MM.1S (cell line): ENCODE data around the gene DBNDD1.

ENCODE experiments used
- DNase-seq: peaks from one replicate; pipeline ENCODE4 v3.0.0-alpha.2; 2015
- H2AFZ ChIP-seq: fragments of 300-600 bp; sonication (generic); 2 replicates; pipeline ENCODE4 v1.6.0; 2016; ENCODE audit warnings: antibody characterized with exemption, low read length
- H3F3A ChIP-seq: fragments of 300-600 bp; sonication (generic); 2 replicates; pipeline ENCODE4 v1.6.1; 2016; ENCODE audit warnings: mild to moderate bottlenecking, antibody characterized with exemption, low read length, moderate library complexity, mixed read lengths; ENCODE audit not compliant: insufficient read depth
- H3K27ac ChIP-seq: fragments of 300-600 bp; sonication (generic); 2 replicates; pipeline ENCODE4 v1.5.1; 2016; ENCODE audit warnings: mild to moderate bottlenecking, low read length
- H3K27me3 ChIP-seq: fragments of 300-600 bp; sonication (generic); replicated peaks from 2 replicates; pipeline ENCODE4 v1.6.0; 2016; ENCODE audit warnings: low read length; ENCODE audit not compliant: insufficient read depth
- H3K36me3 ChIP-seq: fragments of 300-600 bp; sonication (generic); replicated peaks from 2 replicates; pipeline ENCODE4 v1.6.1; 2016; ENCODE audit warnings: mild to moderate bottlenecking, low read length, mixed read lengths; ENCODE audit not compliant: insufficient read depth
- H3K4me1 ChIP-seq: fragments of 300-600 bp; sonication (generic); 2 replicates; pipeline ENCODE4 v1.6.1; 2016; ENCODE audit warnings: low read length, mixed read lengths
- H3K4me2 ChIP-seq: fragments of 300-600 bp; sonication (generic); 2 replicates; pipeline ENCODE4 v1.6.0; 2016; ENCODE audit warnings: low read depth, low read length
- H3K4me3 ChIP-seq: fragments of 300-600 bp; sonication (generic); 2 replicates; pipeline ENCODE4 v1.5.1; 2016; ENCODE audit warnings: low read length, mixed read lengths
- H3K79me2 ChIP-seq: fragments of 300-600 bp; sonication (generic); 2 replicates; pipeline ENCODE4 v1.6.1; 2016; ENCODE audit warnings: mixed run types, low read length, mixed read lengths
- H3K9ac ChIP-seq: fragments of 300-600 bp; sonication (generic); 2 replicates; pipeline ENCODE4 v1.6.1; 2016; ENCODE audit warnings: low read length, mixed read lengths
- H3K9me2 ChIP-seq: fragments of 300-600 bp; sonication (generic); replicated peaks from 2 replicates; pipeline ENCODE4 v1.6.1; 2016; ENCODE audit warnings: mild to moderate bottlenecking, low read length, mixed read lengths; ENCODE audit not compliant: insufficient read depth
- H3K9me3 ChIP-seq: fragments of 300-600 bp; sonication (generic); replicated peaks from 2 replicates; pipeline ENCODE4 v1.6.1; 2016; ENCODE audit warnings: mild to moderate bottlenecking, low read length, mixed read lengths; ENCODE audit not compliant: insufficient read depth
- H4K20me1 ChIP-seq: fragments of 300-600 bp; sonication (generic); 2 replicates; pipeline ENCODE4 v1.6.1; 2016; ENCODE audit warnings: mild to moderate bottlenecking, low read length, moderate library complexity, mixed read lengths; ENCODE audit not compliant: insufficient read depth
- EZH2 ChIP-seq: fragments of 300-600 bp; sonication (generic); optimal IDR thresholded peaks from 2 replicates; pipeline ENCODE3; 2017; ENCODE audit warnings: low read depth, mild to moderate bottlenecking, antibody characterized with exemption, low read length, mixed read lengths
- EZH2phosphoT487 ChIP-seq: fragments of 300-600 bp; sonication (generic); IDR thresholded peaks from 2 replicates; pipeline ENCODE4 v1.6.1; 2018; ENCODE audit warnings: antibody characterized with exemption, low read length
- TF ChIP-seq, protein P1 (sequence below): fragments of 300-600 bp; sonication (generic); IDR thresholded peaks from 2 replicates; pipeline ENCODE4 v1.5.1; 2016; ENCODE audit warnings: antibody characterized with exemption, low read length, mixed read lengths

The DBNDD1 gene

GRCh38 chr16:89988951-89989350 lies 30.3 kb downstream of the DBNDD1 start:
- TF ChIP-seq, protein P1, sequence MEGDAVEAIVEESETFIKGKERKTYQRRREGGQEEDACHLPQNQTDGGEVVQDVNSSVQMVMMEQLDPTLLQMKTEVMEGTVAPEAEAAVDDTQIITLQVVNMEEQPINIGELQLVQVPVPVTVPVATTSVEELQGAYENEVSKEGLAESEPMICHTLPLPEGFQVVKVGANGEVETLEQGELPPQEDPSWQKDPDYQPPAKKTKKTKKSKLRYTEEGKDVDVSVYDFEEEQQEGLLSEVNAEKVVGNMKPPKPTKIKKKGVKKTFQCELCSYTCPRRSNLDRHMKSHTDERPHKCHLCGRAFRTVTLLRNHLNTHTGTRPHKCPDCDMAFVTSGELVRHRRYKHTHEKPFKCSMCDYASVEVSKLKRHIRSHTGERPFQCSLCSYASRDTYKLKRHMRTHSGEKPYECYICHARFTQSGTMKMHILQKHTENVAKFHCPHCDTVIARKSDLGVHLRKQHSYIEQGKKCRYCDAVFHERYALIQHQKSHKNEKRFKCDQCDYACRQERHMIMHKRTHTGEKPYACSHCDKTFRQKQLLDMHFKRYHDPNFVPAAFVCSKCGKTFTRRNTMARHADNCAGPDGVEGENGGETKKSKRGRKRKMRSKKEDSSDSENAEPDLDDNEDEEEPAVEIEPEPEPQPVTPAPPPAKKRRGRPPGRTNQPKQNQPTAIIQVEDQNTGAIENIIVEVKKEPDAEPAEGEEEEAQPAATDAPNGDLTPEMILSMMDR: no peak
- TF ChIP-seq EZH2: no peak
- no peak for TF ChIP-seq EZH2phosphoT487
- Histone ChIP-seq H3K79me2 (no peaks in the 10 kb centered on the region), H3K4me1 (no peaks in the 10 kb centered on the region), H3K27me3 (no peaks in the 10 kb centered on the region), H3K4me3 (no peak overlapping the region), H2AFZ (no peak overlapping the region), H3K27ac (no peak overlapping the region), H3K9ac (no peak overlapping the region), H3K9me2 (no peaks in the 10 kb centered on the region), H3F3A (no peaks in the 10 kb centered on the region), H3K4me2 (no peak overlapping the region), H3K36me3 (no peaks in the 10 kb centered on the region), H4K20me1 (no peaks in the 10 kb centered on the region), H3K9me3 (no peaks in the 10 kb centered on the region)
- DNase-seq: no peak

DNA sequence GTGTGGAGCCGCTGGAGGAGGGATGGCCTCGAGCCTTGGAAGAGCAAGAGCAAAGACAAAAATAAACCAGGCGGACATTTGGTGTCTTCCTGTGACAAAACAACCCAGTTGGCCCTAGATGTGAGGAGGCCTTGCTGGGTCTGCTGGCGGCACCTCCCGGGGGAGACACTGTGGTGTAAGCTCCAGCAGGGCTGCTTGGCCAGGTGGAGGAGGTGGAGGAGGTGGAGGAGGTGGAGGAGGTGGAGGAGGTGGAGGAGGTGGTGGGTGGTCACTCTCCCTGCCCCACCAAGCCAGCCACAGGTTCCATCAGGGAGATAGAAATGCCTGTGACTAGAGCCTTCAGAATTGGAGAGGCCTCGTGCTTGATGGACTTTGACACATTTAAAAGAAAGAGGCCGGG lies 32.1 kb downstream of the DBNDD1 start:
- H3F3A ChIP-seq: no peaks in the 10 kb centered on the region
- no peaks in the 10 kb centered on the region for H3K9me2 ChIP-seq
- no peaks in the 10 kb centered on the region for H4K20me1 ChIP-seq
- H3K9me3 ChIP-seq: no peaks in the 10 kb centered on the region
- H3K4me1 ChIP-seq: no peaks in the 10 kb centered on the region
- H3K27me3 ChIP-seq: no peaks in the 10 kb centered on the region
- no peak overlapping the region for H3K4me2 ChIP-seq
- no peak overlapping the region for H3K4me3 ChIP-seq
- H3K9ac ChIP-seq: no peak overlapping the region
- no peak overlapping the region for H2AFZ ChIP-seq
- no peak overlapping the region for H3K27ac ChIP-seq
- H3K36me3 ChIP-seq: no peaks in the 10 kb centered on the region
- H3K79me2 ChIP-seq: no peaks in the 10 kb centered on the region
- DNase-seq: no peak
- TF ChIP-seq EZH2 (no peak), EZH2phosphoT487 (no peak)
- TF ChIP-seq, protein P1: no peak

DNA sequence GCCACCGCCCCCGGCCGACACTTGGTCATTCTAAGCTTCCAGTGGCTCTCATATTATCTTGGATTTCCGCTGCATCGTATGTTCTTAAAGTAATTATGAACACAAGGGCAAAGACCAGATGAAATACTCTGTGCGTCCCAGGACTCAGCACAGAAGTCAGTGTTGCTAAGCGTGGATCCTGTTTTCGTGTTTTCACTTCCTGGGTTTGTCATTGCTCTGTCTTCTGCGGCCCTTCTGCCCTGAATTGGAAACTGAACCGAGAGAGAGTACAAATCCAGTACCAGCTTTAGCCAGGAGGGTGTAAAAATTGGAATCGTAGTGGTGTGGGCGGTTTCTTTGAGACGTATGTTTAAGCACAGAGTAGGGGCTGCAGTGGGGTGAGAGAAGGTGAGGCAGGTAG lies 32.7 kb downstream of the DBNDD1 start:
- no peaks in the 10 kb centered on the region for H3F3A ChIP-seq
- H4K20me1 ChIP-seq: no peaks in the 10 kb centered on the region
- no peak overlapping the region for H2AFZ ChIP-seq
- no peaks in the 10 kb centered on the region for H3K9me2 ChIP-seq
- H3K4me1 ChIP-seq: no peaks in the 10 kb centered on the region
- no peak for DNase-seq
- no peak overlapping the region for H3K4me2 ChIP-seq
- no peaks in the 10 kb centered on the region for H3K79me2 ChIP-seq
- H3K4me3 ChIP-seq: no peak overlapping the region
- H3K36me3 ChIP-seq: no peaks in the 10 kb centered on the region
- H3K27ac ChIP-seq: no peak overlapping the region
- H3K27me3 ChIP-seq: no peaks in the 10 kb centered on the region
- H3K9me3 ChIP-seq: no peaks in the 10 kb centered on the region
- TF ChIP-seq, protein P1: no peak
- H3K9ac ChIP-seq: no peak overlapping the region

- Histone ChIP-seq H3K4me2 (no peak overlapping the region), H3K9ac (no peak overlapping the region), H3K27ac (no peak overlapping the region), H3F3A (no peaks in the 10 kb centered on the region), H2AFZ (no peak overlapping the region), H3K36me3 (no peaks in the 10 kb centered on the region), H3K9me3 (no peaks in the 10 kb centered on the region), H3K4me3 (no peak overlapping the region), H4K20me1 (no peaks in the 10 kb centered on the region), H3K27me3 (no peaks in the 10 kb centered on the region), H3K4me1 (no peaks in the 10 kb centered on the region), H3K9me2 (no peaks in the 10 kb centered on the region), H3K79me2 (no peaks in the 10 kb centered on the region)
- DNase-seq: no peak
- TF ChIP-seq, protein P1: no peak
- TF ChIP-seq EZH2phosphoT487: no peak
- no peak for TF ChIP-seq EZH2
Measured at GRCh38 chr16:89985219-89985618, 34.0 kb downstream of the DBNDD1 start.
